Duodenal mucosa (tissue), 2 donors: ENCODE measurements around the gene MAPK4.

Experiments used
- H3K27ac ChIP-seq: one replicate; pipeline ENCODE4 v1.7.0; 2013; ENCODE audit warnings: low read depth, low read length
- H3K27me3 ChIP-seq, 2 donors: one replicate each; pipeline ENCODE4 v1.7.0; 2013; ENCODE audit warnings: low read length in 2 of 2, control low read depth in 1 of 2; ENCODE audit not compliant: insufficient read depth in 2 of 2, control insufficient read depth in 1 of 2
- H3K36me3 ChIP-seq, 2 donors: one replicate each; pipeline ENCODE4 v1.7.0; 2013; ENCODE audit warnings: low read length in 2 of 2, control low read depth in 1 of 2; ENCODE audit not compliant: insufficient read depth in 2 of 2, control insufficient read depth in 1 of 2
- H3K4me1 ChIP-seq, 2 donors: one replicate each; pipeline ENCODE4 v1.7.0; 2013; ENCODE audit warnings: low read length in 2 of 2, control low read depth in 1 of 2; ENCODE audit not compliant: insufficient read depth in 2 of 2, control insufficient read depth in 1 of 2
- H3K4me3 ChIP-seq, 2 donors: one replicate each; pipeline ENCODE4 v1.7.0; 2013; ENCODE audit warnings: low read length in 2 of 2, low read depth in 1 of 2
- H3K9ac ChIP-seq, 2 donors: one replicate each; pipeline ENCODE4 v1.7.0; 2013; ENCODE audit warnings: low read length in 2 of 2, low read depth in 1 of 2
- H3K9me3 ChIP-seq, 2 donors: one replicate each; pipeline ENCODE4 v1.7.0; 2013; ENCODE audit warnings: low read length in 2 of 2, control low read depth in 1 of 2; ENCODE audit not compliant: control insufficient read depth in 1 of 2

MAPK4 gene

GRCh38 chr18:50621366-50621765 is 61.5 kb downstream of the MAPK4 start:
- Histone ChIP-seq H3K9me3 (no peaks in the 10 kb centered on the region), H3K4me1 (no peaks in the 10 kb centered on the region), H3K9ac (no peak overlapping the region), H3K27me3 (no peaks in the 10 kb centered on the region), H3K27ac (no peak overlapping the region), H3K4me3 (no peak overlapping the region), H3K36me3 (no peaks in the 10 kb centered on the region)

DNA sequence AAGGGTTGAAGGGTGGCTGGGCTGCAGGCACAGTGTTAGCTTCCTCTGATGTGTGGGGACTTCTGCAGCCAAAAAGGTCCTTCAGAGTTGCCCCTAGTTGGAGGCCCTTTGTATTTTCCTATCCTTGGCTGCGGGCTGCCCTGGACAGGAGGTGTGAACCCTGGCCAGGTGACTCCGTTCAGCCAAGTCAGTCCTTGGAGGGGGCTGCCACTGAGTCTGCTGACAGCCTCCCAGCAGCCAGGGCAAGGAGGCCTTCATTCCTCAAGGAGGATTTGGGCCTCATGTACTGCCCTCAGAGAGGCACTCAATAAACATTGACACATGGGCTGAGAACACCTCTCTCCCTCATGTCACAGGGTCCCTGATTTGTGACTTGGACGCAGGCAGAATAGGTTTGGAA is 62.4 kb downstream of the MAPK4 start:
- no peaks in the 10 kb centered on the region for H3K4me1 ChIP-seq
- H3K9ac ChIP-seq, result no peak overlapping the region
- no peaks in the 10 kb centered on the region for H3K9me3 ChIP-seq
- no peak overlapping the region for H3K27ac ChIP-seq
- no peaks in the 10 kb centered on the region for H3K27me3 ChIP-seq
- no peak overlapping the region for H3K4me3 ChIP-seq
- no peaks in the 10 kb centered on the region for H3K36me3 ChIP-seq

DNA sequence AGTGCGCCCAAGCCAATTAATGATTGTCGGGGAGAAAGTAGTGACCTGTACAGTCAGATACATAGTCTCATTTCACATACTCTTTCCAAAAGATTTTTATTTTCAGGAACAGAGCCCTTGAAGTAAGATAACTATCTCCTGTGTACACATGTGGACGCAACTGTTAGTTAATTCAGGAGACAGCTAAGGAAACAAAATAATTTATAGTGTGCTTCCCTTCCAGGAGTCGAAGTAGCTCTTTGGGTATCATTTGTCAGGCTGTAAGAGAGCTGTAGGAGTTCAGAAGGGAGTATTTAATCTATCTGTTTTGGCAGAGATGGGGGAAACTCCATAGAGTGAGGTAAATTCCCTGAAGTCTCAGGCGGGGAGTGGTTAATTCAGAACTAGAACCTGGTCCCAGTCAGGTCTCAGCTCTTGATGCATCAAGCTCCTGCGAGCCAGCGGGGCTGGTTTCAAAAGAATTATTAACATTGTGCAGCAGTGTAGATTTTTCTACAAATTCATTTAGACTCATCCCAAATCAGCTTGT is 63.0 kb downstream of the MAPK4 start:
- Histone ChIP-seq H3K9me3 (no peaks in the 10 kb centered on the region), H3K36me3 (no peaks in the 10 kb centered on the region), H3K27me3 (no peaks in the 10 kb centered on the region), H3K9ac (no peak overlapping the region), H3K27ac (no peak overlapping the region), H3K4me3 (no peak overlapping the region), H3K4me1 (no peaks in the 10 kb centered on the region)

GRCh38 chr18:50623694-50624352 is 63.9 kb downstream of the MAPK4 start:
- H3K4me1 ChIP-seq, result no peaks in the 10 kb centered on the region
- no peak overlapping the region for H3K9ac ChIP-seq
- no peaks in the 10 kb centered on the region for H3K36me3 ChIP-seq

DNA sequence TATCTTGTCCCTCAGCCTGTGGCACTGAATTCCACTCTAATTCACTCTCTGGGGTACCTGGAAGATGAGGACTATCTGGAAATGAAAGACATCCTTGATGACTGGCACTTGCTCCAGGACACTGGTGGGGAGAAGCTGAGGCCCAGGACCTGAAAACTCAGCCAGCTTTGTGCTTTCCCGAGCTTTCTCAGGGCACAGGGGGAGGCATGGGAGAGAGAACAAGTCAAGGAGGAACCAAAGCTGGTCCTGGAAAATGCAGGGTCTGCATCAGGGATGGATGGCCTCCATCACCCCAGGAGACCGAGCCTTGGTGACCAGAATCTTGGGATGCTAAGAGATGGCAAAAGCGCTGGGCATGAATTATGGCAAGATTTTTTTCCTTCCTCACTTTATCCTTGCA is 65.1 kb downstream of the MAPK4 start:
- Histone ChIP-seq H3K9ac (no peak overlapping the region), H3K27ac (no peak overlapping the region), H3K9me3 (no peaks in the 10 kb centered on the region), H3K4me1 (no peaks in the 10 kb centered on the region), H3K4me3 (no peak overlapping the region), H3K36me3 (no peaks in the 10 kb centered on the region), H3K27me3 (no peaks in the 10 kb centered on the region)

More at GRCh38 chr18:50623694-50624352, 63.9 kb downstream of the MAPK4 start:
- H3K27ac ChIP-seq, result no peak overlapping the region
- no peaks in the 10 kb centered on the region for H3K9me3 ChIP-seq
- H3K4me3 ChIP-seq, result no peak overlapping the region
- no peaks in the 10 kb centered on the region for H3K27me3 ChIP-seq

DNA sequence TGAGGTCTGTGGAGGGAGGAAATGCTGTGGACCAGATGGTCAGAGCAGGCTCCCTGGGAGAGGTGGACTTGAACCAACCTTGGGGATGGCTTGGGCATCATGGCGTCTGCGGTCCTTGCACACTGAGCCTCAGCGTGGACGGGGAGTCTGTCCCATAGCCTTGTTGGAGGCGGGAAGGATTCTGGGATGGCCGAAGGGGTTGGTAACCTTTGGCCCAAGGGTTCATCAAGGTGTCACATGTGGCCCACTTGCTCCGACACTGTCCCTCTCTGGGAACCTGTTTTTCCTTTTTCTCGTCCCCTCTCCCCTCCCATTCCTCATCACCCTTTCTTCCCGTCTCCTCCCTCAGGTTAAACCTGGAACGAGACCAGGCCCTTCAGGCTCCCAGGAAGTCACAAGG is 66.4 kb downstream of the MAPK4 start:
- no peaks in the 10 kb centered on the region for H3K9me3 ChIP-seq
- H3K9ac ChIP-seq, result no peak overlapping the region
- H3K27ac ChIP-seq, result no peak overlapping the region
- H3K27me3 ChIP-seq, result no peaks in the 10 kb centered on the region
- H3K4me3 ChIP-seq, result no peak overlapping the region
- H3K36me3 ChIP-seq, result no peaks in the 10 kb centered on the region
- no peaks in the 10 kb centered on the region for H3K4me1 ChIP-seq

- H3K27ac ChIP-seq, result no peak overlapping the region
- H3K9ac ChIP-seq, result no peak overlapping the region
- H3K4me1 ChIP-seq, result no peaks in the 10 kb centered on the region
- H3K27me3 ChIP-seq, result no peaks in the 10 kb centered on the region
- no peaks in the 10 kb centered on the region for H3K36me3 ChIP-seq
- H3K9me3 ChIP-seq, result no peaks in the 10 kb centered on the region
- no peak overlapping the region for H3K4me3 ChIP-seq
Observed at GRCh38 chr18:50627594-50628532, 68.0 kb downstream of the MAPK4 start.

DNA sequence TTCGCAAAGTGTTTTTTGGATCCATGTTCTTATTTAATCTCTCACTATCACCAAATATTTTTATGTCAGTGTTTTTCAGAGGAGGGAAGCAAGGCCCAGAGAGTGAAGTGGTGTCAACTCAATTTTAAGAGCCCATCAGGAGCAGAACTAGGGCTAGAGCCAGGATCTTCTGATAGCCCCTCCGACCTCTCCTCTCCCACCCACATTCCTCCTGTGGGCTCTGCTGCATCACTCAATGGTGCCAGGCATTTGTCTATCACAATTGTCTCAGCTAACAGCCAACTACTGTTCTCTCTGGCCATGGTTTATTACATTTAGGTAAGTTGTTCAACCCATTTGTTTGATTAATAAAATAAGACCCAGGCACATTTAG is 68.6 kb downstream of the MAPK4 start:
- no peaks in the 10 kb centered on the region for H3K36me3 ChIP-seq
- H3K4me3 ChIP-seq, result no peak overlapping the region
- no peaks in the 10 kb centered on the region for H3K9me3 ChIP-seq
- no peak overlapping the region for H3K27ac ChIP-seq
- H3K9ac ChIP-seq, result no peak overlapping the region
- no peaks in the 10 kb centered on the region for H3K4me1 ChIP-seq
- no peaks in the 10 kb centered on the region for H3K27me3 ChIP-seq

DNA sequence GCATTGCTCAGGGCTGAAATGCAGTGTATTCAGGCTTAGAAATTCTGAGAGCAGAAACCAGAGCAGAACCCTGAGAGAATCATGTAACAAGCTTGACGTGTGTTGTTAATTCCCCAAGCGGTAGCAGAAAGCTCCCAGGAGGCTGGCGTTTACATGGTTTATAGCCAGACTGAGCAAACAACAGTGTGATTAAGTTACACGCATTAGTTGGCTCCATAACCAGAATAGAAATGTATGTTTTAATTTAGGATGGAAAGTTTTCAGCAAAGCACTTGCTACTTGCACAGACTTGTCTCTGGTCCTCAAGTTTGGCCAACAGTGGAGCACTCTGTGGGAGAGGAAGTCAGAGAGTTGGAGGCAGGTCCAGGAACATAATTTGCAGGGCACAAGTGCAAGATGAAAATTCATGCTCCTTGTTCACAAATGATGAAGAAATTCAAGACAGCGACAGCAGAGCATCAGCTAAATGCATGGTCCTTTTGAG is 69.3 kb downstream of the MAPK4 start:
- Histone ChIP-seq H3K27me3 (no peaks in the 10 kb centered on the region), H3K4me1 (no peaks in the 10 kb centered on the region), H3K9me3 (no peaks in the 10 kb centered on the region), H3K4me3 (no peak overlapping the region), H3K27ac (no peak overlapping the region), H3K36me3 (no peaks in the 10 kb centered on the region), H3K9ac (no peak overlapping the region)

DNA sequence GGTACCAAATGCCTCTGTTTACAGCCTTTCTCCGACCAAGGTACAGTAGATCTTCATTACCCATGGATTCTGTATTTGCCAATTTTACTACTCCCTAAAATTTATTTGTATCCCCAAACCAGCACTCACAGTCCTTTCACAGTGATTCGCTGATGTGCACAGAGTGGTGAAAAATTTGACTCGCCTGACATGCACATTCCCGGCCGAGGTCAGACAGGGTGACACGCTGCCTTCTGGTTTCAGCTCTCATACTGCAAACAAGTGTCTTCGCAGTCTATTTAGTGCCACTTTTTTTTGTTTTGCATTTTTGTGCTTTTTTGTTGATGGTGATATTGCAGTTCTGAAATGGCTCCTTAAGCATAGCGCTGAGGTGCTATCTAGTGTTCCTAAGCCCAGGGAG is 71.0 kb downstream of the MAPK4 start:
- no peaks in the 10 kb centered on the region for H3K9me3 ChIP-seq
- no peak overlapping the region for H3K27ac ChIP-seq
- H3K27me3 ChIP-seq, result no peaks in the 10 kb centered on the region
- H3K4me1 ChIP-seq, result no peaks in the 10 kb centered on the region
- H3K4me3 ChIP-seq, result no peak overlapping the region
- no peak overlapping the region for H3K9ac ChIP-seq
- H3K36me3 ChIP-seq, result no peaks in the 10 kb centered on the region
